GM19455 (cell line): ENCODE measurements around the gene NOL7.
A peak's percentile ranks its signal among the peaks of the same experiment; 100 is the strongest.

Experiments used
- ATAC-seq: cut with Tn5 transposase; IDR thresholded peaks from one replicate; pipeline ENCODE4 v1.9.1; 2021; ENCODE audit not compliant: unreplicated experiment

Gene NOL7

GRCh38 chr6:13593720-13594119, 21.4 kb upstream of the NOL7 start:
- ATAC-seq, result no peak

DNA sequence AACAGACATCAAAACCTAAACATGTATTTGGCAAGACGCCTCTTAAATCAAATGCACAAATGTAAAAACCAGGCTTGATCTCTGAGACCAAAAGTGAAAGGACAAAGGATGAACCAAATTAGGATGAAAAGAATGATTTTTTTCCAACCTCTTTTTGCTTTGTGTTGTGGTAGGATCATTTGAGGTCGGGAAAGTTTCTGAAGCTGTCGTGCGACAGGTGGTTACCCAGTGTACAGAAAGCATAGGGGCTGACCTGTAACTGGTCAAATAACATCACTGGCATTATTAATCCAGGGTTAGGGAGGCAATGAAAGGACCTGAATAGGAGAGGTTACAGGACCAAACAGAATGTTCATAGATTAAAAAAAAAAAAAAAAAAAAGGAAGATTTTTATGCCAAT, 18.1 kb upstream of the NOL7 start:
- no peak for ATAC-seq

- no peak for ATAC-seq
These were observed 15.1 kb upstream of the NOL7 start for GRCh38 chr6:13600036-13600435.

DNA sequence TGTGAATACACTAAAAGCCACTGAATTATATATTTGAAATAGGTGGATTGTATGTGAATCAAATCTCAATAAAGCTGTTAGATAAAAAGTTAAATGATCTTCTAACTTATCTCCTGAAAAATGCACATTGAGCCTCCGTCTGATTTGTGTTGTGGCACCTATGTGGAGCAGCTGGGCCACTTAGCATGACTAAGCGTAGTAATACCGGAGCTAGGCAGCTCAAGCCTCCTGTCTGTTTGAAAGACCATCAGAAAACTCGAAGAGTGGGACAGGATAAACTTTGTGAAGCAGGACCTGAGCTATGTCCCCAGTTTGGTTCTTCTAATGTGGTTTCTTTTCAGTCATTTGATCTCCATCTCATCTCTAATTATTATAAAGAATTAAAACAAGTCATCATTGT, 11.0 kb upstream of the NOL7 start:
- no peak for ATAC-seq

DNA sequence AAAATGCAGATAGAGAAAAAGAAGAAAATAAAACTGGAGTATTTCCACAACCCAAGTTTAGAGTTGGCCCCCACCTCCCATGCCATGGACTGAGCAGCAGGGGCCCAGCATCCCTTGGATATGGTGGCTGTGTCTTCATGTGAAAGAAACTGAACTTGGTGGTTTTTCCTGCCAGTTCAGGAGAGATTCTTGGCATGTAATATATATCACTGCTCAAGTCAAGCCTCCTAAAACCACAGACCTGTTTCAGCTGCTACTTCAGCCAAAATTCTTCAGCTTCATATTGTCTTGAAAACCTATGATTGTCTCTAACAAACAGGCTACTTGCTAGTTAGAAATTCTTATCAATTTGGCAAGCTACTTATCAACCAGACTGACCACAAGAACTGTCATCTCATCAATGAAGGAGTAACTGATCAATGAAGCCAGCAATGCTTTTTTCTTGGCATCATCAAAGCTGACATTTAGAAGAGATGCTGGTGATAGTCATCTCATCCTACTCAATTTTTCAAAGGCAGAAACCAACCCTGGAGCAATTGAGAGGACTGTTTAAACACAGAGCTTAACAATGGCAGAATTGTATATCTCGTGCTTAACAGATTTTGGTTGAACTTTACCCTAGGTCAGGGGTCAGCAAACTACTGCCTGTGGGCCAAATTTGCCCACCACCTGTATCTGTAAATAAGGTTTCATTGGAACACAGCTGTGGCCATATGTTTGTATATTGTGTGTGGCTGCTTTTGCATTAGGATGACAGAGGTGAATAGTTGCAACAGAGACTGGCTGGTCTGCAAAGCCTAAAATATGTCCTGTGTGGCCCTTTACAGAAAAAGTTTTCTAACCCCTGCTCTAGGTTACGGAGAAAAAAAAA, 10.4 kb upstream of the NOL7 start:
- no peak for ATAC-seq

DNA sequence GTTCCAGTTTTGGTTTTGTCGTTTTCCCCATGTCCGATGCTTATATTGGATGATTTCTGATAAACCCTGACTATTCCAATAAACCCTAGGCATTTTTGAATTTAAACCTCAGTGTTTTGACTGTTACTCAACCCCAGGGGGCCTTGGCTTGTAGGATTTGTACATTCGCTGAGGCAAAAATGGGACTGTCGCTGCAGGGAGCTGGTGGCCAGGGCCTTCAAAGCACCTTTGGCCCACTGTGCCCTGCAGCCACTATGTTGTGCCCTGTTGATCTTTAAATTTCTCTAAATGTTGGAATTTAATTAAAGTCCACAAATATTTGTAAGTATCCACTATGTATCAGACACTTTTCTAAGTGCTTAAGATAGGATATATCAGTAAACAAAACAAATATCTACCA, 9.5 kb upstream of the NOL7 start:
- no peak for ATAC-seq

DNA sequence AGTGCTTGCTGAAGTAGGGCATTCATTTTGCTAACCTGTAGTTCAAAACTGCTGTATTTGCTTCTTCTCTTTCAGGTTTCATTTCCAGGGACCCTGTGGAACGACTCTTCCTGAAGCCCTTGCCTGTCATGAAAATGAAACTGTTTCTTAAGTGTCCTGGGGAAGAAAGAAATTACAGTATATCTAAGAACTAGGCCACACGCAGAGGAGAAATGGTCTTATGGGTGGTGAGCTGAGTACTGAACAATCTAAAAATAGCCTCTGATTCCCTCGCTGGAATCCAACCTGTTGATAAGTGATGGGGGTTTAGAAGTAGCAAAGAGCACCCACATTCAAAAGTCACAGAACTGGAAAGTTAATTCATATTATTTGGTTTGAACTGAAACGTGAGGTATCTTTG, 3.4 kb upstream of the NOL7 start:
- ATAC-seq, result no peak

DNA sequence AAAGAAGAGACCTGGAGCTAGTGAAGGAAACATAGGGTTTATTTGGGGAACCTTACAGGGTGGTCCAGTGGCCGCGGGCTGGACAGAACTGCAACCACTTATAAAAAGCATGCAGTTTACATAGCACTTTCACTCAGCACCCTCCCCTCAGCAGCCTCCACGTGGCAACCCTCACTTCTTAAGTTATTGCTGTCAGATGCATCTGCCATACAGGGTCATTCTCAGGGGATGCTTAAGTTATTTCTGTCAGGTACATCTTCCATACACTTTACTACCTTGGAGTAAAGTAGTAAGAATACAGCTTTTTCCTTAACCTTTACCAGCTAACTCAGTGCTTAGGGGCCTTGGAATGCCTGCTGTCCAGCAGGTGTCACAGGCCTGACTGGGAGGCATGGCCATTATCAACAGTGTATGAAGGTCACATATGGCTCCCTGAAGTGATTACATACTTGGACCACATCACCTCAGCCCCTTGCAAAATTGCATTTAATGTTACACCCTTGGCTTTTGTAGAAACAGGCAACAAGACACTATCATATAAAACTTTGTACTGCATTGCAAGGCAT, 2.0 kb upstream of the NOL7 start:
- ATAC-seq, result no peak

DNA sequence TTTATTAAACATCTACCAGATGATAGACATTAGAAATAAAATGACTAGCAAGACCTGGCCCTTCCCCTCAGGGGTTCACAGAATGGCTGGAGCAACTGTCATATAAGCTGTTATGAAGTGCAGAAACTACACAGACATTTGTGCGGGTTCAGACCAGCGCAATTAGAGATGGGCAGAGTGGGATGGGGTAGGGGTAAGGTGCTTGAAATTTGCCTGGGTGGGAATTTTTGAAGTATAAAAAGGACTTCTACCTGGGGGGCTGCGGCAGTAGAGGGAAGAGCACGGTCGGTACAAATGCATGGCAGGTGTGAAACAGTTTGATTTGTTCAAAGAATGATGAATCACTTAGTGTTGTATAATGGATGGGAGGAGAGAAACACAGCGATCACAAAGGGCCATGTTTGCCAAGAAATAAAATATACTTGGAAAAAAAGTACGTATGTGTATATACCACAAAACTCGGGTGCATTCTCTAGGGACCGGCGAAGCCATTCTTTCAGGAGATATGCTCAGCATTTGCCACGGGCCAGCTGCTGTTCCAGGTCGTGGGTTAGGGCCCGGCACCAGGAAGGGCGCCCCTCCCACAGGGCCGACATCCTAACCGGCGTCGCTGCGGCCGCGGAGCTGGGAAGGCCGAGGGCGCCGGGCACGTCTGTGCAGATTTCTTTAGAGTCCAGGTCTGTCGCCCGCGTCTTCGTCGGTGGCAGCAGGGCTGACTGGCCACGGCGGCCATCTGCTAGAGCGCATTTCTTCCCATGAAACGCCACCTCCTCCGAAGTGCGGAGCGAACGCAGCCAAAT, 809 bp upstream of the NOL7 start:
- peak; percentile 22 for ATAC-seq

DNA sequence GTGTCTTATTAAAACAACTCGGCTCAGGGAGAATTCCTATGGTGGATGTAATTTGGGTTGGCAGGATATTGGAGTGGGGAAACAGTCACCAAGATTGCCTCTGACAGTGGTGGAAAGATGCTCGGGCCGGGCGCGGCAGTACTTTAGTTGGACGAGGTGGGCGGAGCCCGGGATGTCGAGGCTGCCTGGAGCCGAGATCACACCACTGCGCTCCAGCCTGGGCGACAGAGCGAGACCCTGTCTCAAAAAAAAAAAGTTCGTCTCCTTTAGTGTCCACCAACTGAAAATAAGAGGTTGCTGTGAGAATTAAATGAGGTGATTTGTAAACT, 621 bp downstream of the NOL7 start:
- ATAC-seq, result no peak

GRCh38 chr6:13617066-13617465, 1.9 kb downstream of the NOL7 start:
- no peak for ATAC-seq

GRCh38 chr6:13624871-13625288, 9.7 kb downstream of the NOL7 start:
- ATAC-seq, result peak; percentile 64

DNA sequence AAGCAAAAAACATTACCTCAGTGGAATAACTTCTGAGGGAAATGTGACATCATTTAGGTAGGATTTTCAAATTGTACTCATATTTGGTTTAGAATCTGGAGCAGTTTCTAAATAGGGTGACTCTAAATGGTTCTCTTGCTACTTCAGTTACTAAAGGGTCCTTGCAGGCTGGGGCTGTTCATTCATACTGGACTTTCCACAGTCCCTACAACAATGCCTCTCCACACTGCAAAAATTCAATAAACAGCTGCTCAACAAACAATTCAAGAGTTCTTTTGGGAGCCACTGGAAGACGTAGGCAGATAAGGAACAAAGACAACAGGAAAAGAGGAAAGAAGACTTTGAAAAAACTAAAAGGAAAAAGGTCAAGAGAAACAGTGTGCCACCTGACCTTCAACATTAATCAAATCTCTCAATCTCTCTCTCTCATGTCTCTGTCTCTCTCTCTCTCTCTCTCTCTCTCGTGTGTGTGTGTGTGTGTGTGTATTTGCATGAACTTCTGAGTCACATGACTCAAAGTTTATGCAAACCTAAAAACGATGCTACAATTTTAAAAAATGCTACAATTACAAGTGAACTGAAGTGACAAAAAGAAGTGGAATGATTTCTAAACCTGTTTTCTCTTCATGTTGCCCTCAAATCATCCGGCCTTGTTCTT, 14.5 kb downstream of the NOL7 start:
- ATAC-seq, result no peak

DNA sequence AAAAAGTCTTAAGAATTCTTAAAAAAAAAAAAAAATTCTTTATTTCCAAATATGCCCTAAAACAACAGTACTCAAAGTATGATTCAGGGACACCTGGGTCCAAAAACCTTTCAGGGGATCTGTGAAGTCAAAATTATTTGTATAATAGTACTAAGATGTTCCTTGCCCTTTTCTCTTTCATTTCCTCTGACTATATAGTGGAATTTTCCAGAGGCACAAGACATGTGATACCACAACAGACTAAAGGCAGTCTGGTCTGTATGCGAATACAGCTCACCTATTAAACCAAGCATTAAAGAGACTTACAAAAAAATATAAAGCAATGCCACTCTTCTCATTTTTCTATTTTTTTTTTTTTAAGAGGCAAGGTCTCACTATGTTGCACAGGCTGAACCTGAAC, 15.4 kb downstream of the NOL7 start:
- ATAC-seq, result no peak

- no peak for ATAC-seq
These were observed 18.2 kb downstream of the NOL7 start for GRCh38 chr6:13633343-13633742.

- no peak for ATAC-seq
These were observed 21.0 kb downstream of the NOL7 start for GRCh38 chr6:13635948-13636658.

DNA sequence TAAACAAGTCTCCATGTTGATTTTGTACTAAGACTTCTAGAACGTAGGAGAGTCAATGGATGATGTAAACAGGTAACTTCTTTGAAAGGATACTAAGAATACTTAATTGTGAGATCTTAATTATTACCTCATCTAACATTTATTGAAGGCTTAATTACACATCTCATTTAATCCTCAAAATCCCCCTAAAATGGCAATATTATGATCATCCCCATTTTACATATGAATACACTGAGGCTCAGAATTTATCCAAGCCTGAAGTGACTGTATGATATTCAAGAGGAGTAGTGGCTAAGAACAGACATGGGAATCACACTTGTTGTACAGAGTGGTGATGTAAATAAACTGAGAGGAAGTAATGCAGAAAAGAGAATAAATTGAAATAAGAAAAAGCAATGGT, 22.9 kb downstream of the NOL7 start:
- ATAC-seq, result no peak

GRCh38 chr6:13638626-13639025, 23.5 kb downstream of the NOL7 start:
- no peak for ATAC-seq

- no peak for ATAC-seq
These were observed 26.2 kb downstream of the NOL7 start for GRCh38 chr6:13641315-13641714.

DNA sequence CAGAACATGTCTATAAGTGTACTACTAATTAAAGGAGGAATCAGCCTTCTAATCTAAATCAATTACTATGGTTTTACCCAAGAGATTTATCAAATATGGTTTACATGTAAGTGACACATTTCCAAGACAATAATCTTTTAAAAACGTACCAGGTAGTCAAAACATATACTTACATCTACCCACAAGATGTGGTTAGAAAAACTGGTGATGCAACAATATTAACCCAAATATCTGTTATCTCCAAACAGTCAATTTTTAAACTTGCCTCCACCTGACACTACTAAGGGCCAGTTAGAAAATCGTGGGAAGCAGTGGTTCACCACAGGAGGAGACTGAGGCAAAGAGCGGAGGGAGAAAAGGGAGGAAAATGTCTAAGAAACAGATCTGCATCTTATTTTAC, 28.0 kb downstream of the NOL7 start:
- no peak for ATAC-seq

DNA sequence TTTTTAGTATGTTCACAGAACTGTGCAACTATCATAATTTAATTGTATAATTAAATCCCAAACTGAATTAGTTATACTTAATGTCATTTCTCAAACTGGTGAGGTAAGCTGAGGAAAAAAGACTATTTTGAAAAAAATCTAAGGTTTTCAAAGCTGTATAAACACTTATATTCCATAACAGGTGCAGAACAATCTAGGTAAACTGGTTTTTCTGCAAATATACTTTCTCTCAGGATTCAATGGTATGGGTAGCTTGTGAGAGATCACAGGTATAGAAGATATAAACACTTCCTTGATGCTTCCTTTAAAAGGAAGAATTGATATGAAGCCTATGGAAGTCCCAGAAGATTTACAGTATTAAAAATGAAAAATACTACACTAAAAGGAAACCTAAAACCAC, 33.7 kb downstream of the NOL7 start:
- ATAC-seq, result no peak
